ENCODE results near the gene YY1AP1. TPM values are rescaled to one million over a fixed set of nuclear protein-coding genes. Genes with fewer than 3 reads are reported as not detected.
"Not testable (repeated sequence)": the region's sequence is repeated elsewhere in the genome, so short reads cannot be mapped to it uniquely, and the experiment has no call there.

The YY1AP1 gene
- total RNA-seq, 1 donor = 54.6 TPM

DNA sequence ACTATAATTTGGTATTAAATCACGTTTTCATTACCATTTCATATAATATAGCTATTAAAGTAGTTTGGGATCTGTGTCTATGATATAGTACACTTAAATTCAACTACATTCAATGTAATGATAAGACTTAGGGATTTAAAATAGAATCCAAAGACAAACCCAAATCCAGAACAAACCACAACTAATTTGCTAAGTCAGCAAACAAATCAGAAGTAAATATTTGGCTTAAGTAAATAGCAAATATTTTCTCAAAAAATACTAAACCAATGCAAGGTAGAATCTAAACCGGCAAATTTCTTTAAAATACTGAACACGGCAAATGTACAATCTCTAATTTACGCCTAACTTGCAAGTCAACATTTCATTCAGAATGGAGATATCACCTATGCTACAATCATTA is 16.8 kb downstream of the YY1AP1 start:
- H3K27ac ChIP-seq (ENCODE audit: low read depth, low read length) = no peak overlapping the region
- H3K36me3 ChIP-seq (ENCODE audit: insufficient read depth, low read length) = peaks cover 79% of the 10 kb centered on the region
- H3K4me3 ChIP-seq (ENCODE audit: insufficient read depth, low read length) = no peak overlapping the region
- H3K4me1 ChIP-seq (ENCODE audit: insufficient read depth, low read length) = no peaks in the 10 kb centered on the region
- no peak for DNase-seq (ENCODE audit: insufficient read length, low spot score, missing footprints)
- H2AFZ ChIP-seq (ENCODE audit: low read length) = no peak overlapping the region
- no peak overlapping the region for H3K4me2 ChIP-seq (ENCODE audit: insufficient read depth, low read length)
- TF ChIP-seq, protein P1, sequence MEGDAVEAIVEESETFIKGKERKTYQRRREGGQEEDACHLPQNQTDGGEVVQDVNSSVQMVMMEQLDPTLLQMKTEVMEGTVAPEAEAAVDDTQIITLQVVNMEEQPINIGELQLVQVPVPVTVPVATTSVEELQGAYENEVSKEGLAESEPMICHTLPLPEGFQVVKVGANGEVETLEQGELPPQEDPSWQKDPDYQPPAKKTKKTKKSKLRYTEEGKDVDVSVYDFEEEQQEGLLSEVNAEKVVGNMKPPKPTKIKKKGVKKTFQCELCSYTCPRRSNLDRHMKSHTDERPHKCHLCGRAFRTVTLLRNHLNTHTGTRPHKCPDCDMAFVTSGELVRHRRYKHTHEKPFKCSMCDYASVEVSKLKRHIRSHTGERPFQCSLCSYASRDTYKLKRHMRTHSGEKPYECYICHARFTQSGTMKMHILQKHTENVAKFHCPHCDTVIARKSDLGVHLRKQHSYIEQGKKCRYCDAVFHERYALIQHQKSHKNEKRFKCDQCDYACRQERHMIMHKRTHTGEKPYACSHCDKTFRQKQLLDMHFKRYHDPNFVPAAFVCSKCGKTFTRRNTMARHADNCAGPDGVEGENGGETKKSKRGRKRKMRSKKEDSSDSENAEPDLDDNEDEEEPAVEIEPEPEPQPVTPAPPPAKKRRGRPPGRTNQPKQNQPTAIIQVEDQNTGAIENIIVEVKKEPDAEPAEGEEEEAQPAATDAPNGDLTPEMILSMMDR (IDR thresholded peaks at IDR 0.05; ENCODE audit: extremely low read depth, low read depth, low read length) = no peak
- H3K27me3 ChIP-seq (ENCODE audit: insufficient read depth, low read length) = no peaks in the 10 kb centered on the region
- no peaks in the 10 kb centered on the region for H3K9me3 ChIP-seq (ENCODE audit: low read depth, low read length)
- no peaks in the 10 kb centered on the region for H4K20me1 ChIP-seq (ENCODE audit: insufficient read depth, low read length)
- H3K79me2 ChIP-seq (ENCODE audit: insufficient read depth, low read length) = peaks cover 12% of the 10 kb centered on the region

DNA sequence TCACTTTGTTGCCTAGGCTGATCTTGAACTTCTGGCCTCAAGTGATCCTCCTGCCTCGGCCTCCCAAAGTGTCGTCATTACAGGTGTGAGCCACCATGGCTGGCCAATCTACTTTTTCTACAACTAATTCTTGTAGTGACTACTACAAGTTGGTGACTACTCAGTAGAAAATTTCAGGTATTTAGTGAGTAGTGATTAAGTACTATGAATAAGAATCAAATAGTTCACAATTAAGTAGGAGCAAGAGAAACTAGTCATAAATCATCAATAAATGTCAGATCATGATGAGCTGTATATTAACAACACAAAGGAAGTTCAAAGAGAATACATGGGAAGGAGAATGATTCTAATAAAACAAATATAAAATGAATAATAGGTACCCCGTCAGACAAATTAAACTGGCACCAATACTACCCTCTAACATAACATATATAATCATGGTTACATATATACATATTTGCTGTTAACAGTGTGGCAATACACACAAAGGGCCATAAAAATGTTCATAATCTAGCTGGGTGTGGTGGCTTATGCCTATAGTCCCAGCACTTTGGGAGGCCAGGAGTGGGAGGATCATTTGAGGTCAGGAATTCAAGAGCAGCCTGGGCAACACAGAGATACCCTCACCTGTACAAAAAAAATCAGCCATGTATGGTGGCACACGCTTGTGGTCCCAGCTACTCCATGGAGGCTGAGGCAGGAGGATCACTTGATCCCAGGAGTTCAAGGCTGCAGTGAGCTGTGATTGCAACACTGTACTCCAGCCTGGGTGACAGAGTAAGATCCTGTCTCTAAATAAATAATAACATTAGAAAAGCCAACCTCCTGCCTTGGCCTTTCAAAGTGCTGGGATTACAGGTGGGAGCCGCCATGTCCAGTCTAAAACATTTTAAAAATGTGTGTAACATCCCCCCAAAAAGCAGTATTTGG is 19.1 kb downstream of the YY1AP1 start:
- Histone ChIP-seq H2AFZ (ENCODE audit: low read length) (no peak overlapping the region), H3K36me3 (ENCODE audit: insufficient read depth, low read length) (peaks cover 78% of the 10 kb centered on the region), H4K20me1 (ENCODE audit: insufficient read depth, low read length) (no peaks in the 10 kb centered on the region), H3K27me3 (ENCODE audit: insufficient read depth, low read length) (no peaks in the 10 kb centered on the region), H3K4me2 (ENCODE audit: insufficient read depth, low read length) (no peak overlapping the region), H3K9me3 (ENCODE audit: low read depth, low read length) (no peaks in the 10 kb centered on the region), H3K4me1 (ENCODE audit: insufficient read depth, low read length) (no peaks in the 10 kb centered on the region), H3K4me3 (ENCODE audit: insufficient read depth, low read length) (no peak overlapping the region), H3K79me2 (ENCODE audit: insufficient read depth, low read length) (peaks cover 2% of the 10 kb centered on the region), H3K27ac (ENCODE audit: low read depth, low read length) (no peak overlapping the region)
- TF ChIP-seq, protein P1 (IDR thresholded peaks at IDR 0.05; ENCODE audit: extremely low read depth, low read depth, low read length) = no peak
- no peak for DNase-seq (ENCODE audit: insufficient read length, low spot score, missing footprints)

DNA sequence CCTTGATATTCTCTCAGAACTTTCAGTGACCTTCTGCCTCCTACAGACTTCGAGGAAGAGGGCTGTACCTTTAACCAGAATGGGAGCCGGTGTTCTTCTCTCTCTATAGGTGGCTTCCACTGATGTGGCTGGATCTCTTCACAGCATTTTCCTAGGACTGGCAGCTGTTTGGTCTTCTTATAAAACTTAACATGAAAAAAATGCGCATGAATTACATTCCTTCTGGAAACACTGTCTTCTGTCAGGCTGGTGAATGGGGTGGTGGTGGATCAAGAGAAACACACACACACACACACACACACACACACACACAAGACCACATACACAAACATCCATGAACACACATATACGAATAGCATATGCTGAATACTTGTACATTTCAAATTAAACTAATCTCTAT is 27.3 kb downstream of the YY1AP1 start:
- not testable (repeated sequence) for DNase-seq (ENCODE audit: insufficient read length, low spot score, missing footprints); H3K4me1 ChIP-seq (ENCODE audit: insufficient read depth, low read length); H3K79me2 ChIP-seq (ENCODE audit: insufficient read depth, low read length); H3K9me3 ChIP-seq (ENCODE audit: low read depth, low read length); H3K27ac ChIP-seq (ENCODE audit: low read depth, low read length); H3K4me3 ChIP-seq (ENCODE audit: insufficient read depth, low read length); H4K20me1 ChIP-seq (ENCODE audit: insufficient read depth, low read length); H3K27me3 ChIP-seq (ENCODE audit: insufficient read depth, low read length); H2AFZ ChIP-seq (ENCODE audit: low read length); H3K4me2 ChIP-seq (ENCODE audit: insufficient read depth, low read length)
- peaks cover 48% of the 10 kb centered on the region for H3K36me3 ChIP-seq (ENCODE audit: insufficient read depth, low read length)

DNA sequence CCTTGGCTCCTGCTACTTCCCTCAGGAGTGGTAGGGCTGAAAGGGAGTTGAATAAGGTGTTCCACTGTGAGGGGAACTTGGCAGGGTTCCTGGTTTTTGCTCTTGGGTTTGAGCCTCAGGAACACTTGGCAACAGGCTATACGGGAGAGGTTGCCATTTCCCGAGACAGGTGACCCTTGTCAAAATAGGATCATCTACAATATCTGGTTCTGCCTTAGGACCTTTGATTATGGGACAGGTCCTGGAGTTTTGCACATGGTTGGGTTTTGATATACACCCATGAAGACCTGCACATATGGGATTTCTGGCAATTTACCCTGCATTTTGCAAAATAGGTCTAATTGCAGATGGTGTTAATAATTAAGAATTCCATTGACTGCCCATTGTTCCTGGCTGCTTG is 31.1 kb downstream of the YY1AP1 start:
- H3K4me1 ChIP-seq (ENCODE audit: insufficient read depth, low read length) = no peaks in the 10 kb centered on the region
- H3K9me3 ChIP-seq (ENCODE audit: low read depth, low read length) = no peaks in the 10 kb centered on the region
- H3K79me2 ChIP-seq (ENCODE audit: insufficient read depth, low read length) = no peaks in the 10 kb centered on the region
- peaks cover 11% of the 10 kb centered on the region for H3K27me3 ChIP-seq (ENCODE audit: insufficient read depth, low read length)
- DNase-seq (ENCODE audit: insufficient read length, low spot score, missing footprints) = no peak
- H3K4me3 ChIP-seq (ENCODE audit: insufficient read depth, low read length) = no peak overlapping the region
- peaks cover 2% of the 10 kb centered on the region for H4K20me1 ChIP-seq (ENCODE audit: insufficient read depth, low read length)
- peaks cover 29% of the 10 kb centered on the region for H3K36me3 ChIP-seq (ENCODE audit: insufficient read depth, low read length)
- TF ChIP-seq, protein P1 (IDR thresholded peaks at IDR 0.05; ENCODE audit: extremely low read depth, low read depth, low read length) = no peak
- no peak overlapping the region for H2AFZ ChIP-seq (ENCODE audit: low read length)
- H3K4me2 ChIP-seq (ENCODE audit: insufficient read depth, low read length) = no peak overlapping the region
- H3K27ac ChIP-seq (ENCODE audit: low read depth, low read length) = no peak overlapping the region

All from osteoblast (primary cell).